GM23248 (cell line): ENCODE results near the gene ATG9B. TPM values are rescaled to one million over a fixed set of nuclear protein-coding genes. Genes with fewer than 3 reads are reported as not detected.

Source experiments
- DNase-seq: peaks from one replicate; pipeline ENCODE4 v3.0.0-alpha.2; 2015
- H2AFZ ChIP-seq: fragments of 200-600 bp; sonication (generic); 2 replicates; pipeline ENCODE4 v1.6.1; 2016; ENCODE audit warnings: antibody characterized with exemption
- H3F3A ChIP-seq: fragments of 200-600 bp; sonication (generic); 2 replicates; pipeline ENCODE4 v1.6.1; 2016; ENCODE audit warnings: mild to moderate bottlenecking, antibody characterized with exemption, mixed run types; ENCODE audit not compliant: insufficient read depth
- H3K27ac ChIP-seq: fragments of 200-600 bp; sonication (generic); 2 replicates; pipeline ENCODE4 v1.5.1; 2016; ENCODE audit warnings: mild to moderate bottlenecking
- H3K27me3 ChIP-seq: fragments of 200-600 bp; sonication (generic); replicated peaks from 2 replicates; pipeline ENCODE4 v1.6.1; 2016; ENCODE audit warnings: mild to moderate bottlenecking; ENCODE audit not compliant: insufficient read depth
- H3K36me3 ChIP-seq: fragments of 200-600 bp; sonication (generic); 2 replicates; pipeline ENCODE4 v1.6.1; 2016; ENCODE audit warnings: low read depth, mild to moderate bottlenecking
- H3K4me1 ChIP-seq: fragments of 200-600 bp; sonication (generic); 2 replicates; pipeline ENCODE4 v1.6.1; 2016; ENCODE audit warnings: mild to moderate bottlenecking; ENCODE audit not compliant: insufficient read depth
- H3K4me2 ChIP-seq: fragments of 200-600 bp; sonication (generic); one replicate; pipeline ENCODE4 v1.6.1; 2016; ENCODE audit warnings: mild to moderate bottlenecking; ENCODE audit not compliant: unreplicated experiment
- H3K4me3 ChIP-seq: fragments of 200-600 bp; sonication (generic); 2 replicates; pipeline ENCODE4 v1.5.1; 2016; ENCODE audit warnings: mild to moderate bottlenecking
- H3K79me2 ChIP-seq: fragments of 200-600 bp; sonication (generic); 2 replicates; pipeline ENCODE4 v1.6.1; 2016; ENCODE audit warnings: mild to moderate bottlenecking; ENCODE audit not compliant: insufficient read depth
- H3K9ac ChIP-seq: fragments of 200-600 bp; sonication (generic); 2 replicates; pipeline ENCODE4 v1.6.1; 2016; ENCODE audit warnings: mild to moderate bottlenecking
- H3K9me2 ChIP-seq: fragments of 200-600 bp; sonication (generic); 2 replicates; pipeline ENCODE4 v1.6.1; 2016; ENCODE audit warnings: mixed run types, mild to moderate bottlenecking, moderate library complexity; ENCODE audit not compliant: insufficient read depth
- H3K9me3 ChIP-seq: fragments of 200-600 bp; sonication (generic); one replicate; pipeline ENCODE4 v1.6.1; 2017; ENCODE audit warnings: low read depth
- H4K20me1 ChIP-seq: fragments of 200-600 bp; sonication (generic); 2 replicates; pipeline ENCODE4 v1.6.0; 2016; ENCODE audit not compliant: insufficient read depth
- EZH2 ChIP-seq: fragments of 200-600 bp; sonication (generic); IDR thresholded peaks from 2 replicates; pipeline ENCODE4 v1.6.1; 2018; ENCODE audit warnings: antibody characterized with exemption, mild to moderate bottlenecking; ENCODE audit not compliant: insufficient read depth, poor library complexity, severe bottlenecking
- EZH2phosphoT487 ChIP-seq: fragments of 200-600 bp; sonication (generic); IDR thresholded peaks from 2 replicates; pipeline ENCODE4 v1.6.1; 2018; ENCODE audit warnings: antibody characterized with exemption, moderate library complexity, mild to moderate bottlenecking, low read depth; ENCODE audit not compliant: insufficient read depth
- WGBS, 2 experiments: methylation state at CpG; one replicate each; pipeline ENCODE4 v1.1.6; 2015 to 2017; ENCODE audit warnings: low lambda C conversion rate in 2 of 2, low coverage in 1 of 2; ENCODE audit errors: missing lambda C conversion rate in 2 of 2; 5-methylcytosine and 5-hydroxymethylcytosine counted together
- in situ Hi-C: fragments of 300-500 bp; cut with MboI; formaldehyde crosslinking; loops from 2 replicates; pipeline ENCODE4 v1.15.0; 2020
- polyA plus RNA-seq: library from polyadenylated mRNA; unstranded; fragments of >200 nt; fragmentation: Nextera tagmentation; extraction: Ambion mirVana; gene quantifications from 2 replicates; pipeline ENCODE4 v1.2.1, GENCODE V29; 2016
- total RNA-seq: library from RNA; depleted of rRNA; stranded (reverse); fragments of >200 nt; shearing (Covaris generic); gene quantifications from 2 replicates; pipeline ENCODE4 v1.2.3, GENCODE V29; 2014

The ATG9B gene
- total and polyA plus RNA-seq, 2 experiments from 2014 or later, result 0.79 TPM; not detected in 1

- Histone ChIP-seq H3K36me3 (peaks cover 8% of the 10 kb centered on the region; the same call in 1 of the 2 replicates), H3K27me3 (no peaks in the 10 kb centered on the region)
- in situ Hi-C loops, result no loop called here
Observed at GRCh38 chr7:151064993-151065392, 40.7 kb upstream of the ATG9B start.

GRCh38 chr7:151064454-151064853, 40.2 kb upstream of the ATG9B start:
- no peaks in the 10 kb centered on the region for H3K27me3 ChIP-seq
- H3K4me2 ChIP-seq, result no peak overlapping the region
- 89 to 96% methylated on average over 13 to 15 of the region's 18 CpGs for WGBS, 2 experiments
- no peaks in the 10 kb centered on the region; the same call in 1 of the 2 replicates for H4K20me1 ChIP-seq
- H3K9me2 ChIP-seq, result no peaks in the 10 kb centered on the region
- no peak overlapping the region for H3K4me3 ChIP-seq
- no peak overlapping the region for H3K27ac ChIP-seq
- H3K36me3 ChIP-seq, result peaks cover 8% of the 10 kb centered on the region; the same call in 1 of the 2 replicates
- no peak overlapping the region for H2AFZ ChIP-seq
- H3F3A ChIP-seq, result no peaks in the 10 kb centered on the region; the same call in 1 of the 2 replicates
- no peaks in the 10 kb centered on the region for H3K9me3 ChIP-seq
- H3K4me1 ChIP-seq, result peaks cover 28% of the 10 kb centered on the region
- in situ Hi-C loops, result no loop called here
- peaks cover 48% of the 10 kb centered on the region for H3K79me2 ChIP-seq
- DNase-seq, result no peak
- H3K9ac ChIP-seq, result no peak overlapping the region
- TF ChIP-seq EZH2, result no peak
- TF ChIP-seq EZH2phosphoT487, result no peak

More at GRCh38 chr7:151064993-151065392, 40.7 kb upstream of the ATG9B start:
- Histone ChIP-seq H2AFZ (no peak overlapping the region), H3K9me2 (no peaks in the 10 kb centered on the region), H3K9me3 (no peaks in the 10 kb centered on the region), H4K20me1 (no peaks in the 10 kb centered on the region; the same call in 1 of the 2 replicates), H3K4me2 (no peak overlapping the region), H3K4me3 (no peak overlapping the region), H3K9ac (no peak overlapping the region), H3F3A (no peaks in the 10 kb centered on the region; the same call in 1 of the 2 replicates), H3K79me2 (peaks cover 46% of the 10 kb centered on the region), H3K27ac (no peak overlapping the region), H3K4me1 (peaks cover 28% of the 10 kb centered on the region)
- TF ChIP-seq EZH2 (no peak), EZH2phosphoT487 (no peak)
- no peak for DNase-seq
- WGBS, 2 experiments, result 81 to 86% methylated on average over 6 of the region's 6 CpGs

GRCh38 chr7:151063212-151063561, 38.9 kb upstream of the ATG9B start:
- peaks cover 10% of the 10 kb centered on the region for H3F3A ChIP-seq
- no peaks in the 10 kb centered on the region for H3K9me2 ChIP-seq
- peaks cover 48% of the 10 kb centered on the region for H3K79me2 ChIP-seq
- no peaks in the 10 kb centered on the region for H3K27me3 ChIP-seq
- H3K4me3 ChIP-seq, result peak overlapping the region; percentile 56; the same call in 1 of the 2 replicates
- TF ChIP-seq EZH2phosphoT487, result no peak
- TF ChIP-seq EZH2, result no peak
- DNase-seq, result peak; percentile 90
- peak overlapping the region; percentile 94 for H3K27ac ChIP-seq
- in situ Hi-C loops, result no loop called here
- no peaks in the 10 kb centered on the region for H3K9me3 ChIP-seq
- WGBS, 2 experiments, result 3 to 6% methylated on average over 3 to 9 of the region's 11 CpGs
- H3K4me1 ChIP-seq, result peaks cover 36% of the 10 kb centered on the region
- H3K9ac ChIP-seq, result peak overlapping the region; percentile 66
- H2AFZ ChIP-seq, result no peak overlapping the region
- peaks cover 8% of the 10 kb centered on the region; the same call in 1 of the 2 replicates for H3K36me3 ChIP-seq
- no peaks in the 10 kb centered on the region; the same call in 1 of the 2 replicates for H4K20me1 ChIP-seq
- H3K4me2 ChIP-seq, result peak overlapping the region; percentile 82

GRCh38 chr7:151062399-151063211, 38.3 kb upstream of the ATG9B start:
- peak overlapping the region; percentile 82 for H3K4me2 ChIP-seq
- peaks cover 10% of the 10 kb centered on the region for H3F3A ChIP-seq
- 18 to 23% methylated on average over 23 to 43 of the region's 43 CpGs for WGBS, 2 experiments
- TF ChIP-seq EZH2 (no peak), EZH2phosphoT487 (no peak)
- H3K4me3 ChIP-seq, result peak overlapping the region; percentile 56
- no peaks in the 10 kb centered on the region for H3K9me3 ChIP-seq
- H2AFZ ChIP-seq, result no peak overlapping the region
- no peaks in the 10 kb centered on the region for H3K27me3 ChIP-seq
- H3K9me2 ChIP-seq, result no peaks in the 10 kb centered on the region
- peak overlapping the region; percentile 94 for H3K27ac ChIP-seq
- H4K20me1 ChIP-seq, result no peaks in the 10 kb centered on the region; the same call in 1 of the 2 replicates
- peak overlapping the region; percentile 66 for H3K9ac ChIP-seq
- DNase-seq, result peak; percentile 92
- H3K36me3 ChIP-seq, result peaks cover 2% of the 10 kb centered on the region; the same call in 1 of the 2 replicates
- peaks cover 36% of the 10 kb centered on the region for H3K4me1 ChIP-seq
- in situ Hi-C loops, result no loop called here
- peaks cover 48% of the 10 kb centered on the region for H3K79me2 ChIP-seq
